Upper lobe of right lung (tissue), 1 donor: ENCODE results near the gene GUCA2A. TPM values are rescaled to one million over a fixed set of nuclear protein-coding genes. Genes with fewer than 3 reads are reported as not detected.

Source experiments
- ATAC-seq: fragments of 200-7000 bp; cut with Tn5 transposase; one replicate; pipeline ENCODE4 v1.9.1; 2020; ENCODE audit warnings: mild to moderate bottlenecking, moderate library complexity
- DNase-seq: peaks from one replicate; pipeline ENCODE4 v3.0.0-alpha.2; 2020
- H3K27ac ChIP-seq: fragments of 200-600 bp; one replicate; pipeline ENCODE4 v1.8.0; 2022
- H3K27me3 ChIP-seq: fragments of 200-600 bp; one replicate; pipeline ENCODE4 v1.8.0; 2022; ENCODE audit warnings: mild to moderate bottlenecking
- H3K36me3 ChIP-seq: fragments of 200-600 bp; one replicate; pipeline ENCODE4 v1.8.0; 2022
- H3K4me1 ChIP-seq: fragments of 200-600 bp; one replicate; pipeline ENCODE4 v1.8.0; 2022
- H3K4me3 ChIP-seq: fragments of 200-600 bp; one replicate; pipeline ENCODE4 v1.8.0; 2022; ENCODE audit warnings: mild to moderate bottlenecking
- H3K9me3 ChIP-seq: fragments of 200-600 bp; one replicate; pipeline ENCODE4 v1.8.0; 2022
- CTCF ChIP-seq: fragments of 200-600 bp; IDR thresholded peaks from one replicate; pipeline ENCODE4 v1.8.0; 2022; ENCODE audit warnings: antibody characterized with exemption
- intact Hi-C: fragments of 100-400 bp; cut with DNase I; formaldehyde crosslinking; loops from one replicate; pipeline ENCODE4 v1.11.0; 2022
- total RNA-seq: library from RNA; stranded (reverse); fragmentation: NEBNext Ultra II Directional; extraction: Animal tissue kit (Norgen Biotek cat#: 25700); gene quantifications from one replicate; pipeline ENCODE4 v1.2.1, GENCODE V29; 2021
- donor health status: DM: no; HTN: yes; CAD: no; lungs with severe emphysema.

GUCA2A gene
- total RNA-seq, 1 donor from 2014 or later = not detected

DNA sequence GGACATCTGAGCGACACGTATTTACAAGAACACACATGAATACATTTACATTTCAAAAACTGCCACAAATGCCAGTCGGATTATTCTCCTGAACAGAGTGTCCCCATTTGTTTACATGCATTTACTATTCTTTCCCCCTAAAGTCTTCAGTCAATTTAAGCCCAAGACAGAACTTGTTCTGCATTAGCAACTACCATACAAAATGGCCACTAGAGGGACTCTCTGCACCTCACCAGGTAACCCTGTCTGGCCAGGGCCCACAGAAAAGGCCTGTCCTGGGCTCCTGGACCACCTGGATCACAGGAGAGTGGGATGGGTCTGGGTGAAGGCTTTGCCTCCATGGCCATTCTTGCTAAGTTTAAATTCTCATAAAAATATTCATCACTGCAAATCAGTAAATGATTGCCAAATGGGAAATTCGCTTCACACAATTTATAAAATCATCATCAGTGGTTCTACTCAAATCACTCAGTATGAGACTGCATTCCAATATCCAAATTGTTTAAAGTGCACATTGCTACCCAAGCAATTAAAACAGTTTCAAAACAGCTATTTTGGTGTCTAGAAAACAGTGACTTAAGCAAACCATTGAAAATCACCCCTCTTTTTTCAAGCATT lies 12.5 kb upstream of the GUCA2A start:
- no peak overlapping the region for H3K4me3 ChIP-seq
- H3K27ac ChIP-seq = no peak overlapping the region
- peak; percentile 55 for ATAC-seq
- peaks cover 55% of the 10 kb centered on the region for H3K4me1 ChIP-seq
- TF ChIP-seq CTCF = peak; percentile 66
- peaks cover 5% of the 10 kb centered on the region for H3K36me3 ChIP-seq
- no peaks in the 10 kb centered on the region for H3K9me3 ChIP-seq
- no peaks in the 10 kb centered on the region for H3K27me3 ChIP-seq
- intact Hi-C loops = no loop called here
- peak; percentile 54 for DNase-seq

GRCh38 chr1:42175314-42176054 lies 10.9 kb upstream of the GUCA2A start:
- TF ChIP-seq CTCF = no peak
- no peaks in the 10 kb centered on the region for H3K9me3 ChIP-seq
- intact Hi-C loops = no loop called here
- peaks cover 65% of the 10 kb centered on the region for H3K4me1 ChIP-seq
- no peak overlapping the region for H3K27ac ChIP-seq
- no peaks in the 10 kb centered on the region for H3K36me3 ChIP-seq
- H3K27me3 ChIP-seq = no peaks in the 10 kb centered on the region
- DNase-seq (no peak), ATAC-seq (no peak)
- H3K4me3 ChIP-seq = no peak overlapping the region

GRCh38 chr1:42173961-42174735 lies 9.6 kb upstream of the GUCA2A start:
- no peak for DNase-seq
- H3K9me3 ChIP-seq = no peaks in the 10 kb centered on the region
- H3K4me1 ChIP-seq = peaks cover 53% of the 10 kb centered on the region
- H3K27ac ChIP-seq = no peak overlapping the region
- H3K27me3 ChIP-seq = no peaks in the 10 kb centered on the region
- no peak for TF ChIP-seq CTCF
- ATAC-seq = no peak
- H3K36me3 ChIP-seq = no peaks in the 10 kb centered on the region
- intact Hi-C loops = no loop called here
- H3K4me3 ChIP-seq = no peak overlapping the region

GRCh38 chr1:42173155-42173933 lies 8.8 kb upstream of the GUCA2A start:
- Histone ChIP-seq H3K36me3 (no peaks in the 10 kb centered on the region), H3K9me3 (no peaks in the 10 kb centered on the region), H3K27me3 (no peaks in the 10 kb centered on the region), H3K4me1 (peaks cover 46% of the 10 kb centered on the region), H3K27ac (peak overlapping the region; percentile 3), H3K4me3 (no peak overlapping the region)
- intact Hi-C loops = no loop called here
- peak; percentile 98 for TF ChIP-seq CTCF
- ATAC-seq (peak; percentile 79), DNase-seq (peak; percentile 83)

DNA sequence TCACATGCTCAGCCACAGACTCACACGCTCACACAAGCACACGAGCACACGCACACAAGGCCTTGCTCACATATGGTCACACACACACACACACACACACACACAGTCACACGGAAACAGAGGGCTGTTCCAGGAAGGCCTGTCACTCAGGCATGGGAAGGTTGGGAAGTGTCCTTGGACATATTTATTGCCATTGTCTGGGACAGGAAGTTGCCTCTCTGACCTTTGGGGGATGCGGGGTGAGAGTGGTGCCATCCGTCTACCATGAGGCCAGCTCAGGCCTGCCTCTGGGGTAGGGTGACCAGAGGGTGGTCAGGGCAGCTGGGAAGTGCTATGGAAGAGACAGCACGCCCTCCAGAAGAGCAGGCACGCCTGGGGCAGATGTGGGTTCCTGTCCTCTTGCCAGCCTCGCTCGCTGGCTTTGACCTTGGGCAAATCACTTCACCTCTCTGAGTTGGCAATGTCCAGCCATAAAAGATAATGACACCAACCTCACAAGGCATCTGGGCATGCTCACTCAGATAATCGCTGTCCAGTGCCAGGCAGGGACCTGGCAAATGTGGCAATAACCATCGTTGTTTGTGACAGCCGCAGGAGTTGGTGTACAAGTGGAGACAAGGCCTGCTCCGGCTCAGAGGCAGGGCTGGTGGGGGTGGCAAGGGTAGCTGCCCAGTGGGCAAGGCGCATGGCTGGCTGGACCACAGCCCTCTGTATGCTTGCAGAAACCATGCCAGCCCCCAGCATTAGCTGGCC lies 8.0 kb upstream of the GUCA2A start:
- intact Hi-C loops = no loop called here
- no peak for TF ChIP-seq CTCF
- Histone ChIP-seq H3K4me1 (peaks cover 40% of the 10 kb centered on the region), H3K9me3 (no peaks in the 10 kb centered on the region), H3K36me3 (no peaks in the 10 kb centered on the region), H3K4me3 (no peak overlapping the region), H3K27ac (peak overlapping the region; percentile 3), H3K27me3 (no peaks in the 10 kb centered on the region)
- DNase-seq (peak; percentile 66), ATAC-seq (peak; percentile 5)
